Esophagus muscularis mucosa (tissue), 4 donors: ENCODE data around the gene ITIH1. TPM values are rescaled to one million over a fixed set of nuclear protein-coding genes. Genes with fewer than 3 reads are reported as not detected.

ENCODE experiments used
- DNase-seq: peaks from one replicate; pipeline ENCODE4 v3.0.0-alpha.2; 2017; ENCODE audit errors: extremely low spot score
- H3K27ac ChIP-seq, 4 donors: fragments of 200-600 bp; sonication (generic); replicated peaks in 1 of 4; 1 replicate in 3 of 4; 2 replicates in 1 of 4; pipeline ENCODE4 v1.5.1; 2016 to 2019; ENCODE audit warnings: mild to moderate bottlenecking in 1 of 4
- H3K27me3 ChIP-seq, 4 donors: fragments of 200-600 bp; sonication (generic); one replicate each; pipeline versions ENCODE4 v1.5.1 to v1.6.0; 2016 to 2019
- H3K36me3 ChIP-seq, 4 donors: fragments of 200-600 bp; sonication (generic); one replicate each; pipeline ENCODE4 v1.5.1; 2016 to 2019
- H3K4me1 ChIP-seq, 4 donors: fragments of 200-600 bp; sonication (generic); one replicate each; pipeline ENCODE4 v1.5.1; 2016 to 2019
- H3K4me3 ChIP-seq, 4 donors: fragments of 200-600 bp; sonication (generic); 1 replicate in 2 of 4; 2 replicates in 2 of 4; pipeline ENCODE4 v1.5.1; 2016 to 2019; ENCODE audit warnings: mild to moderate bottlenecking in 4 of 4, moderate library complexity in 1 of 4
- H3K9me3 ChIP-seq, 4 donors: fragments of 200-600 bp; sonication (generic); 1 replicate in 3 of 4; 2 replicates in 1 of 4; pipeline ENCODE4 v1.5.1; 2016 to 2019
- CTCF ChIP-seq, 3 experiments: fragments of 200-600 bp in 2 of 3; fragments of 450-650 bp in 1 of 3; sonication (generic) in 2 of 3; IDR thresholded peaks; one replicate each; pipeline ENCODE4 v1.5.1; 2017 to 2019; ENCODE audit warnings: antibody characterized with exemption in 3 of 3, mild to moderate bottlenecking in 2 of 3, moderate library complexity in 1 of 3
- EP300 ChIP-seq: sonication (generic); formaldehyde crosslinking; IDR thresholded peaks from one replicate; pipeline ENCODE4 v1.6.1; 2017; ENCODE audit warnings: antibody characterized with exemption
- POLR2A ChIP-seq: fragments of 450-650 bp; IDR thresholded peaks from one replicate; pipeline ENCODE4 v1.6.1; 2017; ENCODE audit warnings: antibody characterized with exemption, moderate library complexity, mild to moderate bottlenecking, low read depth
- POLR2AphosphoS5 ChIP-seq, 2 donors: sonication (generic); formaldehyde crosslinking; IDR thresholded peaks; one replicate each; pipeline ENCODE4 v1.6.1; 2017; ENCODE audit warnings: antibody characterized with exemption in 2 of 2
- WGBS: methylation state at CpG from one replicate; pipeline ENCODE4 v1.1.5; 2018; 5-methylcytosine and 5-hydroxymethylcytosine counted together
- intact Hi-C: fragments of 100-400 bp; cut with DNase I; formaldehyde crosslinking; loops from one replicate; pipeline ENCODE4 v1.15.1; 2023
- total RNA-seq, 4 donors: library from RNA; depleted of rRNA; stranded (reverse); fragments of >200 nt; gene quantifications; one replicate each; pipeline versions ENCODE4 v1.1.0 to v1.2.1, GENCODE V29; 2016

Gene ITIH1
- total RNA-seq, 4 donors from 2014 or later, result not detected

- peaks cover 0 to 5% (median 0%) of the 10 kb centered on the region in 4 donors for H3K27me3 ChIP-seq
- no peak for DNase-seq
- H3K4me3 ChIP-seq, result no peak overlapping the region
- no peaks in the 10 kb centered on the region for H3K4me1 ChIP-seq
- H3K36me3 ChIP-seq, result no peaks in the 10 kb centered on the region
- no peak for TF ChIP-seq POLR2A
- TF ChIP-seq POLR2AphosphoS5 (IDR thresholded peaks at IDR 0.05), result no peak
- no peak for TF ChIP-seq CTCF (IDR thresholded peaks at IDR 0.05)
- no peak for TF ChIP-seq EP300
- H3K27ac ChIP-seq, result no peak overlapping the region
- 86% methylated on average over 15 of the region's 17 CpGs for WGBS
- H3K9me3 ChIP-seq, result no peaks in the 10 kb centered on the region
- intact Hi-C loops, result loop anchor here (10.0 kb wide), 3 partner anchors 117 to 297 kb away; partner anchors contain the start of gene STIMATE
Measured at GRCh38 chr3:52777959-52778805, 783 bp downstream of the ITIH1 start.

GRCh38 chr3:52779011-52779836 lies 1.8 kb downstream of the ITIH1 start:
- H3K9me3 ChIP-seq, result no peaks in the 10 kb centered on the region
- peaks cover 0 to 5% (median 0%) of the 10 kb centered on the region in 4 donors for H3K27me3 ChIP-seq
- H3K27ac ChIP-seq, result no peak overlapping the region
- H3K4me1 ChIP-seq, result no peaks in the 10 kb centered on the region
- no peak for TF ChIP-seq EP300
- TF ChIP-seq POLR2A, result no peak
- TF ChIP-seq POLR2AphosphoS5 (IDR thresholded peaks at IDR 0.05), result no peak
- TF ChIP-seq CTCF (IDR thresholded peaks at IDR 0.05), result no peak
- 72% methylated on average over 5 of the region's 11 CpGs for WGBS
- intact Hi-C loops, result loop anchor here (10.0 kb wide), 3 partner anchors 116 to 296 kb away; partner anchors contain the start of gene STIMATE
- H3K36me3 ChIP-seq, result no peaks in the 10 kb centered on the region
- no peak overlapping the region for H3K4me3 ChIP-seq
- peak; percentile 91 for DNase-seq

- peak; percentile 90 for DNase-seq
- H3K27ac ChIP-seq, result no peak overlapping the region
- H3K4me3 ChIP-seq, result no peak overlapping the region
- peaks cover 0 to 5% (median 0%) of the 10 kb centered on the region in 4 donors for H3K27me3 ChIP-seq
- H3K9me3 ChIP-seq, result no peaks in the 10 kb centered on the region
- H3K4me1 ChIP-seq, result no peaks in the 10 kb centered on the region
- intact Hi-C loops, result loop anchor here (10.0 kb wide), 3 partner anchors 115 to 295 kb away; partner anchors contain the start of gene STIMATE
- 86% methylated on average over 8 of the region's 8 CpGs for WGBS
- no peaks in the 10 kb centered on the region for H3K36me3 ChIP-seq
- TF ChIP-seq EP300 (no peak), POLR2A (no peak), CTCF (IDR thresholded peaks at IDR 0.05) (no peak), POLR2AphosphoS5 (IDR thresholded peaks at IDR 0.05) (no peak)
Measured at GRCh38 chr3:52779837-52780585, 2.6 kb downstream of the ITIH1 start.

GRCh38 chr3:52781741-52782140 lies 4.3 kb downstream of the ITIH1 start:
- Histone ChIP-seq H3K27me3 (peaks cover 0 to 5% (median 0%) of the 10 kb centered on the region in 4 donors), H3K27ac (no peak overlapping the region), H3K4me1 (no peaks in the 10 kb centered on the region), H3K4me3 (no peak overlapping the region), H3K36me3 (no peaks in the 10 kb centered on the region), H3K9me3 (no peaks in the 10 kb centered on the region)
- intact Hi-C loops, result no loop called here
- WGBS, result 75% methylated on average over 13 of the region's 13 CpGs
- DNase-seq, result no peak
- TF ChIP-seq POLR2AphosphoS5 (IDR thresholded peaks at IDR 0.05) (no peak), EP300 (no peak), CTCF (IDR thresholded peaks at IDR 0.05) (no peak), POLR2A (no peak)
